Activated CD8-positive, alpha-beta T cell treated with anti-CD3 and anti-CD28 coated beads for 36 hours (primary cell): ENCODE data around the gene ANK3. TPM values are rescaled to one million over a fixed set of nuclear protein-coding genes. Genes with fewer than 3 reads are reported as not detected.

ENCODE experiments used
- ATAC-seq: fragments of 200-7000 bp; cut with Tn5 transposase; one replicate; pipeline ENCODE4 v1.10.0; 2021; ENCODE audit warnings: mild to moderate bottlenecking, moderate library complexity
- CTCF ChIA-PET: fragments of 350-600 bp; sonication (Branson Sonifier 250); formaldehyde crosslinking; loops from one replicate; lab custom pipeline; 2021; ENCODE audit warnings: antibody characterized with exemption; lab: Charles Lee
- POLR2A ChIA-PET: fragments of 350-600 bp; sonication (Branson Sonifier 250); formaldehyde crosslinking; loops from one replicate; lab custom pipeline; 2021; ENCODE audit warnings: antibody characterized with exemption; lab: Charles Lee
- DNase-seq: peaks from one replicate; pipeline ENCODE4 v3.0.0-alpha.2; 2020
- H3K27ac Mint-ChIP-seq: one replicate; pipeline ENCODE4 v1.8.0; 2021; ENCODE audit warnings: mild to moderate bottlenecking, mixed read lengths
- H3K27me3 Mint-ChIP-seq: one replicate; pipeline ENCODE4 v1.8.0; 2021; ENCODE audit warnings: mixed read lengths
- H3K36me3 Mint-ChIP-seq: one replicate; pipeline ENCODE4 v1.8.0; 2021; ENCODE audit warnings: low read depth, mixed read lengths
- H3K4me1 Mint-ChIP-seq: one replicate; pipeline ENCODE4 v1.8.0; 2021; ENCODE audit warnings: low read depth, mixed read lengths
- H3K4me3 Mint-ChIP-seq: one replicate; pipeline ENCODE4 v1.8.0; 2021; ENCODE audit warnings: mild to moderate bottlenecking, moderate library complexity, mixed read lengths
- H3K9me3 Mint-ChIP-seq: one replicate; pipeline ENCODE4 v1.8.0; 2021; ENCODE audit warnings: mixed read lengths
- intact Hi-C: fragments of 100-400 bp; cut with micrococcal nuclease; formaldehyde crosslinking; loops from one replicate; pipeline ENCODE4 v1.10.0; 2022
- total RNA-seq, 2 experiments: library from RNA; stranded (reverse); gene quantifications; one replicate each; pipeline ENCODE4 v1.2.3, GENCODE V29; 2021
- TF ChIP-seq, protein P1 (sequence below): fragments of 200-600 bp; IDR thresholded peaks from one replicate; pipeline ENCODE4 v1.8.0; 2022; ENCODE audit warnings: antibody characterized with exemption, mild to moderate bottlenecking

ANK3 gene
- total RNA-seq, 2 experiments from 2014 or later, result 10.3 to 12.0 TPM

DNA sequence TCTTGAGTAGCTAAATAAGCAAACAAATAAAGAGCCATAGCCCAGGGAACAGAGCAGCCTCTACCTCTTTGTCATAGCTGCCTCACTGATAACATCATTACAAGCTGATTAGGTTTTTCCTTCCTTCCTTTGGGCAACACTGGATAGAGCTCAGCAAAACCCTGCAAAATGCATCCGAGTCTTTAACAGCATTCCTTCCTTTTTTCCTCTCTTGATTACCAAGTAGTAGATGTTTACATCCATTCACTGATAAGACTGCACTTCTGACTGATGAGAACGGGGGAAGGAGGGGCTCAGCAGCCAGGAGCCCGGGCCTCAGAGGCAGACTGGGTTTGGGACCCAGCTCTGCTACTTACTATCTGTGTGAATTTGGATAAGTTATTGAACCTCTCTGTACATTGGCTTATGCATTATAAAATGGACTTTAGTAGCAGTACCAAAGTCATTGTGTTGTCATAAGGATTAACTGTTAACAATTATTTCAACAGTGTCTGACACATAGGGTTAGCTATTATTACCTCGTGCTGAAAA, 214.2 kb downstream of the ANK3 start:
- Mint-ChIP-seq H3K4me3 (no peak overlapping the region), H3K27ac (no peak overlapping the region), H3K9me3 (no peaks in the 10 kb centered on the region), H3K4me1 (no peaks in the 10 kb centered on the region), H3K27me3 (peaks cover 2% of the 10 kb centered on the region), H3K36me3 (no peaks in the 10 kb centered on the region)
- intact Hi-C loops, result no loop called here
- ChIA-PET CTCF (no interaction called here), POLR2A (no interaction called here)
- DNase-seq, result no peak
- ATAC-seq, result no peak
- TF ChIP-seq, protein P1, sequence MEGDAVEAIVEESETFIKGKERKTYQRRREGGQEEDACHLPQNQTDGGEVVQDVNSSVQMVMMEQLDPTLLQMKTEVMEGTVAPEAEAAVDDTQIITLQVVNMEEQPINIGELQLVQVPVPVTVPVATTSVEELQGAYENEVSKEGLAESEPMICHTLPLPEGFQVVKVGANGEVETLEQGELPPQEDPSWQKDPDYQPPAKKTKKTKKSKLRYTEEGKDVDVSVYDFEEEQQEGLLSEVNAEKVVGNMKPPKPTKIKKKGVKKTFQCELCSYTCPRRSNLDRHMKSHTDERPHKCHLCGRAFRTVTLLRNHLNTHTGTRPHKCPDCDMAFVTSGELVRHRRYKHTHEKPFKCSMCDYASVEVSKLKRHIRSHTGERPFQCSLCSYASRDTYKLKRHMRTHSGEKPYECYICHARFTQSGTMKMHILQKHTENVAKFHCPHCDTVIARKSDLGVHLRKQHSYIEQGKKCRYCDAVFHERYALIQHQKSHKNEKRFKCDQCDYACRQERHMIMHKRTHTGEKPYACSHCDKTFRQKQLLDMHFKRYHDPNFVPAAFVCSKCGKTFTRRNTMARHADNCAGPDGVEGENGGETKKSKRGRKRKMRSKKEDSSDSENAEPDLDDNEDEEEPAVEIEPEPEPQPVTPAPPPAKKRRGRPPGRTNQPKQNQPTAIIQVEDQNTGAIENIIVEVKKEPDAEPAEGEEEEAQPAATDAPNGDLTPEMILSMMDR, result no peak

DNA sequence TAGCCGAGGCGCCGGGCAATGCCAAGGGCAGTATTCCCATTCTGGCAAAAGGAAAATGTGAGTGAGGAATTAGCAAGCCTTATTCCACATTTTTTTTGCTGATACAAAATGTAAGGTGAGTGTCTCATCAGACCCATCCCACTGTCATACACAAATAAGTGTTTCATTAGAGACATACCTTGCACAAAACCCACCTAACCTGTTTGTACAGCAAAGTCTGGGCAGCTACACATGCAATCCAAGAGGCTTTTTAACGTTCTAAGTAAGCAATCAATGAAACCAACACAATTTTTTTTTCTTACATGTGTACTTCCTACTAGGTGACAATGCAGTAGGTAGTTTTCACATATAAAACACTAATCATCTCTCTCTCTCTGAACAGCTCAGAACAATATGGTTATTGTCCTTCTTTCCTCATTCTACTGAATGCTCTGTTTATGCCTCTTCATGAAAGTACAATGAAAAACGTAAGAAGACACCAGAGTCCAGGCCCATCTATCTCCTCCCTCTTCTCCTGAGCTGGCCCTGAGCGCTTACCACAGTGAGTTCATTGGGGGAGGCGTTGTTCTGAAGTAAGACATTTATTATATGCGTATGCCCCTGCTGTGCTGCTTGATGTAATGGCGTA, 217.2 kb downstream of the ANK3 start:
- Mint-ChIP-seq H3K9me3 (no peaks in the 10 kb centered on the region), H3K27me3 (peaks cover 5% of the 10 kb centered on the region), H3K4me1 (no peaks in the 10 kb centered on the region), H3K4me3 (no peak overlapping the region), H3K36me3 (no peaks in the 10 kb centered on the region), H3K27ac (no peak overlapping the region)
- DNase-seq (no peak), ATAC-seq (no peak)
- ChIA-PET POLR2A (no interaction called here), CTCF (no interaction called here)
- TF ChIP-seq, protein P1, result no peak
- intact Hi-C loops, result no loop called here

DNA sequence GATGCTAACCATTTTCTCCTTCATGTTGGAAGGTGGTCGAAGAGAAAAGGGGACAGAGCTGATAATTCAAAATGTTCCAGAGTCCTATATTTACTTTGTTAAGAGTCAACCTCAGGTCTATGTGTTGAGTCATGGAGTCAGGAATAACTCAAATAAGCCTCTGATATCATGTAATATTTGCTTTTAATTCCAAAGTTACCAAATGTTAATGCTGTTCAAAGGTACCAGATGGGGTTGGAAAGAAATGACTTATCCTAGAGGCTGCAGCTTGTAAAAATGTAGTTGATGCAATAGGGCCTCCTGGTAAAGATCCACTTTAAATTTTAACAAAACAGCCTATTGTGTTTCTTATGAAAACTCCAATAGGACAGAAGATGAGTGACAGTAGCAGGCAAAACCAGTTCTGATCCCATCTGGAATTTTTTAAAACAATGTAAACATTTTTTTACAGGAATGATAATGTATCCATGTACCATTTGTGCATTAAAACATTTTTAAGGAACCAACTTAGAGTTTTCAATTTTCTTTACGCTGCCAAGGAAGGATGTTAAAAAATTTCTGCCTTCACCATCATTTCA, 218.2 kb downstream of the ANK3 start:
- TF ChIP-seq, protein P1, result no peak
- H3K27ac Mint-ChIP-seq, result no peak overlapping the region
- no peaks in the 10 kb centered on the region for H3K9me3 Mint-ChIP-seq
- ChIA-PET POLR2A (no interaction called here), CTCF (no interaction called here)
- ATAC-seq (no peak), DNase-seq (no peak)
- intact Hi-C loops, result no loop called here
- H3K4me3 Mint-ChIP-seq, result no peak overlapping the region
- H3K4me1 Mint-ChIP-seq, result no peaks in the 10 kb centered on the region
- H3K27me3 Mint-ChIP-seq, result peaks cover 5% of the 10 kb centered on the region
- H3K36me3 Mint-ChIP-seq, result no peaks in the 10 kb centered on the region

- ChIA-PET POLR2A (interaction anchor here (0.5 kb wide), 1 partner anchor 67 kb away, joined by 3 read pairs; no protein-coding TSS in a partner anchor), CTCF (no interaction called here)
- DNase-seq (no peak), ATAC-seq (no peak)
- Mint-ChIP-seq H3K36me3 (no peaks in the 10 kb centered on the region), H3K9me3 (no peaks in the 10 kb centered on the region), H3K4me3 (no peak overlapping the region), H3K27me3 (peaks cover 5% of the 10 kb centered on the region), H3K27ac (no peak overlapping the region), H3K4me1 (no peaks in the 10 kb centered on the region)
- TF ChIP-seq, protein P1, result no peak
- intact Hi-C loops, result no loop called here
These were observed 219.4 kb downstream of the ANK3 start for GRCh38 chr10:60170250-60170649.

- H3K4me1 Mint-ChIP-seq, result no peaks in the 10 kb centered on the region
- TF ChIP-seq, protein P1, result no peak
- POLR2A ChIA-PET, result no interaction called here
- intact Hi-C loops, result no loop called here
- DNase-seq (no peak), ATAC-seq (no peak)
- H3K9me3 Mint-ChIP-seq, result no peaks in the 10 kb centered on the region
- H3K4me3 Mint-ChIP-seq, result no peak overlapping the region
- no peak overlapping the region for H3K27ac Mint-ChIP-seq
- CTCF ChIA-PET, result no interaction called here
- no peaks in the 10 kb centered on the region for H3K36me3 Mint-ChIP-seq
- H3K27me3 Mint-ChIP-seq, result peaks cover 5% of the 10 kb centered on the region
These were observed 220.6 kb downstream of the ANK3 start for GRCh38 chr10:60169111-60169510.
